Astrocyte of the cerebellum (primary cell): ENCODE data around the gene MAPK10.

Experiments
- DNase-seq: peaks from one replicate; pipeline ENCODE4 v3.0.0-alpha.2; 2011; ENCODE audit warnings: low read depth
- H3K4me3 ChIP-seq: 2 replicates; pipeline ENCODE4 v1.5.1; 2011; ENCODE audit warnings: mild to moderate bottlenecking, low read depth, low read length, moderate library complexity
- in situ Hi-C: cut with HindIII; loops from 2 replicates; pipeline ENCODE4 v1.10.0; 2017; ENCODE audit warnings: low sequenced_read_pairs
- TF ChIP-seq, protein P1 (sequence below): IDR thresholded peaks from 2 replicates; pipeline ENCODE4 v1.5.1; 2012; ENCODE audit warnings: low read length, low read depth, moderate library complexity, mild to moderate bottlenecking; ENCODE audit errors: missing control alignments

Gene MAPK10

DNA sequence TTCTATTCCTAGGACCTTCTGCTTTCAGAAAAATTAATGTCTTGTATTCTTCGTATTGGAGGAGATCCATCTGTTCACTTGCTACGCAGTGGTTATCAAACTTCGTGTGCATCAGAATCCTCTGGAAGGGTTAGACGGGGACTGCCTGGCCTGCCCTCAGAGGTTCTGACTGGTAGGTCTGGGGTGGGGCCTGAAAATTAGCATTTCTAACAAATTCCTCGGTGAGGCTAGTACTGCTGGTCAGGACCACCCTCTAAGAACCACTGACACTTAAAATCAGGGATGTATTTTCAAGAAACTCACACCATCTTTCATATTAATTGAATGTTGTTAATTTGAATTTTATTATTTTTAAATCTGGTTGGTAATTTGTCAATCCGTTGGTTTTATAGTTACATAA lies 63.0 kb downstream of the MAPK10 start:
- TF ChIP-seq, protein P1, sequence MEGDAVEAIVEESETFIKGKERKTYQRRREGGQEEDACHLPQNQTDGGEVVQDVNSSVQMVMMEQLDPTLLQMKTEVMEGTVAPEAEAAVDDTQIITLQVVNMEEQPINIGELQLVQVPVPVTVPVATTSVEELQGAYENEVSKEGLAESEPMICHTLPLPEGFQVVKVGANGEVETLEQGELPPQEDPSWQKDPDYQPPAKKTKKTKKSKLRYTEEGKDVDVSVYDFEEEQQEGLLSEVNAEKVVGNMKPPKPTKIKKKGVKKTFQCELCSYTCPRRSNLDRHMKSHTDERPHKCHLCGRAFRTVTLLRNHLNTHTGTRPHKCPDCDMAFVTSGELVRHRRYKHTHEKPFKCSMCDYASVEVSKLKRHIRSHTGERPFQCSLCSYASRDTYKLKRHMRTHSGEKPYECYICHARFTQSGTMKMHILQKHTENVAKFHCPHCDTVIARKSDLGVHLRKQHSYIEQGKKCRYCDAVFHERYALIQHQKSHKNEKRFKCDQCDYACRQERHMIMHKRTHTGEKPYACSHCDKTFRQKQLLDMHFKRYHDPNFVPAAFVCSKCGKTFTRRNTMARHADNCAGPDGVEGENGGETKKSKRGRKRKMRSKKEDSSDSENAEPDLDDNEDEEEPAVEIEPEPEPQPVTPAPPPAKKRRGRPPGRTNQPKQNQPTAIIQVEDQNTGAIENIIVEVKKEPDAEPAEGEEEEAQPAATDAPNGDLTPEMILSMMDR = no peak
- DNase-seq = no peak
- in situ Hi-C loops = no loop called here
- no peak overlapping the region for H3K4me3 ChIP-seq

DNA sequence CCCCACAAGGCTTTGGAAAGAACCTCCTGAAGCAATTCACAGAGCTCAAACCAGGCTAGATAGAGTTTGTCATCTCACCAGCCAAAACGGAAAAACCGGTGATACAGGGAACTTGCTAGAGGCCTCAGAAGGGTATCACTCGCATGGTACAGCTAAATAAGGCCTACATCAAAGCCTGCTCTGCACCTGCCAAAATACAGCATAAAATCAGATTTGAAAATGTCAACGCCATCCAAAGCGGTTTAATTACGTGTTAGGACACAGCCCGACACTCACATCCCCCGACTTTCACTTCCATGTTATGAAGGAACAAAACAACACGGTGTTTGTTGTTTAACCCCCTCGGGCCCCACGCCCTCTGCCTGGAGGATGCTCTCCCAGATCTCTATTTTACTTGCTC lies 65.0 kb downstream of the MAPK10 start:
- TF ChIP-seq, protein P1 = no peak
- no peak for DNase-seq
- in situ Hi-C loops = no loop called here
- H3K4me3 ChIP-seq = no peak overlapping the region

DNA sequence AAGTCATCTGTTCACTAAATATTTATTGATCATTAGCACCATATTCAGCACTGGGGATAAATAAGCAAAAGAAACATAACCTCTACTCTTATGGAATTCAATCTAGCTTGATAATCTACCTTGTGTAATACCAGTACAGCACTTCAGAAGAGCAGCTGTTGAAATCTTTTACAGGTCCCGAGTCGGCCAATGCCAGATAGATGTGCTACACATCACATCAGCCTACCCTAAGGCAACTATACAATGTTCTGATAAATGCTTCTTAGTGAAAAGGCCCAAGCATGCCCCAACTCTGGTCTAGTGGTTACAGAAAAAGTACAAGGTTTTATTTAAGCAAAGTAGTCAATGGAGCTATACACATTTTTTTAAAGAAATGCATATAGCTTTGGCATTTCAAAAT lies 68.7 kb downstream of the MAPK10 start:
- in situ Hi-C loops = no loop called here
- H3K4me3 ChIP-seq = no peak overlapping the region
- DNase-seq = no peak
- TF ChIP-seq, protein P1 = no peak

DNA sequence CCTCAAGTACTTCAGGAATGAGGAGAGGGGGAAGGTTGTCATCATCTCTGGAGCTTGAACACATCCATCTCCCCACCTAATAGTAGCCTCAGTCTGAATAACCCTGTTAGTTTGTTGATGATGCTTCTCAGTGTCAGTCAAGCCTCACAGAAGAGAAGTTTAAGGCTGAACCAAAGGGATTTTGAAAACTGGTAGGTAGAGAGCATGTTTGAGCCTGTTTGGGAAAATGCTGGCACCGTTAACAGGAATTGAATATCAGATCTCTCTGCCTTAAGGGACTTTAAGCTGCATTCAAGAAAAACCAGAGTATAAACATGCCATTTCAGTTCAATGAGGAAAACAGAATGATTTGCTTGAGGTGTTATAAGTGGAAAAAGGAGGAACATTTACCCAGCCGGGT lies 73.1 kb downstream of the MAPK10 start:
- in situ Hi-C loops = no loop called here
- no peak for DNase-seq

DNA sequence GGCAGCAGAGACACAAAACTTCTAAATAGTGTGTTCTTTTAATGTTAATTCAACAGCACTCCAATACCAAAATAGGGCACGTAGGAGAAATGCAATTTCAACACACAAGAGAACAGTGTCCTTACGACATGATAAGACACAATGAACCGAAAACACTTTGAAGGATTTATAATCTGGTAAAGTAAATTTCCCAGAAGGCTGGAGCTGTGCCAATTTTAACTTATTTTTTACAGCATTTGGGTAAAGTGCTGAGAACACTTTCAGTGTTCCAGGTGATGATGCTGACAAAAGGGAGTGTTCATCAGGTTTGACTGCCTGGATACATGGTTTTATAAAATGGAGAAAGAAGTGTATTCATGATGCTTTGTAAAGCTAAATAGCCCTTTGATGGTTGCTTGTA lies 76.5 kb downstream of the MAPK10 start:
- TF ChIP-seq, protein P1 = no peak
- in situ Hi-C loops = loop anchor here (5.0 kb wide), 1 partner anchor 99 kb away; no protein-coding TSS in a partner anchor
- H3K4me3 ChIP-seq = no peak overlapping the region
- DNase-seq = no peak

More for the DNA sequence above, 73.1 kb downstream of the MAPK10 start:
- H3K4me3 ChIP-seq = no peak overlapping the region
- TF ChIP-seq, protein P1 = no peak

DNA sequence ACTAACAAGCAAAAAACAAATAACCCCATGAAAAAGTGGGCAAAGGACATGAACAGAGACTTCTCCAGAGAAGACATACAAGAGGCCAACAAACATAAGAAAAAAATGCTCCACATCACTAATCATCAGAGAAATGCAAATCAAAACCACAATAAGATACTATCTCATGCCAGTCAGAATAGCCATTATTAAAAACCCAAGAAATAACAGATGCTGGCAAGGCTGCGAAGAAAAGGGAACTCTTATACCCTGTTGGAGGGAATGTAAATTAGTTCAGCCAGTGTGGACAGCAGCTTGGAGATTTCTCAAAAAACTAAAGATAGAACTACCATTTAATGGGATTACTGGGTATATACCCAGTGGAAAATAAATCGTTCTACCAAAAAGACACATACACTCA lies 79.6 kb downstream of the MAPK10 start:
- in situ Hi-C loops = loop anchor here (5.0 kb wide), 1 partner anchor 102 kb away; no protein-coding TSS in a partner anchor
- DNase-seq = no peak
- TF ChIP-seq, protein P1 = no peak
- no peak overlapping the region for H3K4me3 ChIP-seq
